Kasumi-1 (cell line): ENCODE results near the gene CCDC70.

Experiments used
- DNase-seq, 2 experiments: peaks; one replicate each; lab custom pipeline; 2025; lab: John Stamatoyannopoulos, UW

Gene CCDC70

DNA sequence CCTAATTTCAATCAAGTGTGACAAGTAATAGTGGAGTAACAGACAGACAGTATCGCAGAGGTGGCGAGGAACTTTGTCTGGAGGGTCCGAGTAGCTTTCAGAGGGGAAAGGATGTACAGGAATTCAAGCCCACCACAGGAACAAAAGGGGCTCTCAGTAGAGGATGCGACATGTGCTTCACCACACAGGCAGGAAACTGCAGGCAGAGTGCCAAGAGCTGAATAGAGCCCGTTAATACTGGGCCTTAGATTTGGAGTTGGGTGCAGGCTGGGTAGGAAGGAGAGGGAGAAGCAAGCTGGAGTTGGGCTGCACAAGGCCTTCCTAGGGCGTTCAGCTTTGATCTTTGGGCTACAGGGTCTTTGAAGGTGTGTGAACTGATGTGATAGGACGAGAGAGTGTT is 1.2 kb downstream of the CCDC70 start:
- no peak for DNase-seq

GRCh38 chr13:51865838-51866237 is 4.1 kb downstream of the CCDC70 start:
- no peak for DNase-seq

GRCh38 chr13:51867062-51867461 is 5.3 kb downstream of the CCDC70 start:
- no peak for DNase-seq

- no peak for DNase-seq
Measured at GRCh38 chr13:51869916-51870315, 8.1 kb downstream of the CCDC70 start.

DNA sequence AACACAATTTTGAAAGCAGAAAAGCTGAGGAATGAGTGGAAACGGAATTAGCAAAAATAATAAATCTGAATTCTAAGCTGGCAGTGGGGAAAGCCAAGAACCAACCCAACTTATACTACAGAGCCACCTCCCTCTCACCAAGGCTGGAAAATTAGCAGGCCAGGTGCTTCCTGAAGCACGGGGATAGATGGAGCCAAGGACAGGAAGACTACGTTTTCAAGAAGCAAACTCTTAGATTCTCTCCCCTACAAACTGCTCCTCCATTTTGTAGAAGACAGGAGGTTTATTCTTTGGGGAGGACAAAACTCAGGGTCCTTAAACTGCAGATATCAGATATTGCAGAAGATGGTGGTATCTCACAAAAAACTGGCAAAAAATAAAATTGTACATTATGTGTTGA is 8.8 kb downstream of the CCDC70 start:
- no peak for DNase-seq

- DNase-seq: no peak
Measured at GRCh38 chr13:51873117-51873798, 11.5 kb downstream of the CCDC70 start.

DNA sequence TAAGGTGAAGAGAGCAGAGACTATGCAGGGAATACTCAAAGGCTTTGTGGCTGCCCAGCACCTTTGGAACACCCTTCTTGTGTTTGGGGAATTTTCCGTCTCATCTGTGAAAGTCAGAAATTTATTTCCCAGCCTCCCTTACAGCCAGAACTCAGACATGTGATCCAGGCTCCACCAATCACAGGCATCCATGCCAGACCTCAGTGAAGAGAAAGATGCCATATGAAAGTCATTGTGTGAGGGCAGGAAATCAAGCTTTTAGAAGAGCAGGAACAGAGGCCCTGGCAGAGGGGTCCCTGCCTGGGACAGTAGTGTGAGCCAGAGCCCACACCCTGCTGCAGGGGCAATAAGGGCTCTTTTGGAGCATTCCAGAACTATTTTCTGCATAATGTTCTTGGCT is 12.1 kb downstream of the CCDC70 start:
- no peak for DNase-seq

DNA sequence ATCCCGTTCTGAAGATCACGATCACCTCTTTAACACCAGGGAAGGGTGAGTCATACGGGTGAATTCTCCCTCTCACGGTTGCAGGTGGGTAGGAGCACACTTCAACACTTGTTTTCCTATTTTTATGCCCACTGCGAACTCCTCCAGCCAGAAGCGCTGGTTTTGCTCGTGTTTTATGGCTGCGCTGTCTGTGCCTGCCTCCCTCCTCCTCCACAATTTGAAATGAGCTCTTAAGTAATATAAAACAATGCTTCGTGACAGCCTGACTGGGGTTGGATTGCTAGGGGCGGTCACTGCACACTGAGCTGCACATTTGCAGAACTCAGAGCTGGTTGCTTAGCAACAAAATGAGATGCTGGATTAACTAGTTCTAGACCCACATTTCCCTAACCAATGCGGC is 12.9 kb downstream of the CCDC70 start:
- no peak for DNase-seq

GRCh38 chr13:51879133-51879532 is 17.4 kb downstream of the CCDC70 start:
- no peak for DNase-seq

GRCh38 chr13:51881296-51881695 is 19.5 kb downstream of the CCDC70 start:
- peak; percentile 28 to 38 for DNase-seq

DNA sequence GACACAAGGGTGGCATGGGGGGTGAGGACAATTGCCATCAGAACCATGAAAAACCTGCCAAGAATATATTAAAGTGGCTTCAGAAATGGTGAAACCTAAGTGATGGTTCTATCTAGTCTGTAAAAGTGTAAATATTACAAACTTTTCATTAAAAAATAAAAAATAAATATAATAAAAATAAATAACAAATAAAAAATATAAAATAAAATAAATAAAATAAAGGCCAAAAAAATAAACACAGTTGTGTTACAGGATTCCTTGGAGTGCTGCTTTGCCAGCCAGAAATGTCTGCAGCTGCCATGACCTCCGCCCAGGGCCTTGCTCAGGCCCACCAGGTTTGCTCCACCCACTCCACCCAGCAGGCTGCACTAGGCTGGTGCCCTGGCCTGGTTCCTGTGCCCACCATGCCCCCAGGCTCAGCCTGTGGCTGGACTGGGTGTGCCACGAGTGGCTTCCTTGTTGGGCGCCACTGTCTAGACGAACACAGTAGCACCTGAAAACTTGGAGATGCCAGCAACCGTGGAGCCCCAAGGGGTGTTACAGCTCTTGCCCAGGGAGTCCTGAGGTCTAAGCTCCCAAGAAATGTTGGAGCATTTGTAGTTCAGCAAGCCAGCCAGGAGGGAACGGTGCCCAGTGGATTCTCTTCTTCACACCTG is 20.9 kb downstream of the CCDC70 start:
- DNase-seq: no peak

DNA sequence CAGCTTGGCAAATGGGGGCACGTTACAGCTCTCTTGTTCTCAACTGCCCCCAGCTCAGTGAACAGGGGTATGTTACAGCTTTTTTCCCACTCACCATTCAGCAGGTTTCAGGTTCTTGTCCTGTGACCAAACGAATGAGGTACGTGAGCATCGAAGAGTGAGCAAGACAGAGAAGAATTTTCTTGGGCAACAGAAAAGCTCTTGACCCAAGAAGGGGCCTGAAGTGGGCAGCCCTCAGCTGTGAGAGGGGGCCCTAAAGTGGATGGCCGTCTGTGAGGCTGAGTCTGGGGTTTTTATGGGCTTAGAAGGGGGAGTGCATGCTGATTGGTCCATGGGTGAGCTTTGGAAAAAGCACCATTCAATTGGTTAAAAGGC is 21.4 kb downstream of the CCDC70 start:
- no peak for DNase-seq

DNA sequence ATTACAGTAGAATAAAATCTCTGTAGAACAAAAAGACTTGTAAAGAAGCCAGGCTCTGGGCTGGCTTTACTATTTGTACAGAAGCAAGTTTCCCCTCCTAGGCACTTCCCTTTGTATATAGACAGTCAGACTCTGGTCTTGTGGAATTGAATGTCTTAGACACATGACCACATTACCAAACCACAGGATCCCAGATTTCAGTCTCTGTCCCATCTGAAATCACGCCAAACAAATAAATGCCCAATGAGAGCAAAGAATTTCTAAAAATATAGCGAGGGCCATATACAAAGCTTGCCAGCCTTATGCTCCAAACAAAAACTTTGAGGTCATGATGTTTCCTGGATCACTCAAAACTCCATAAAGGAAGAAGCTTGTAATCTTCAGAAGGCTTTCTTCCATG is 23.9 kb downstream of the CCDC70 start:
- no peak for DNase-seq

GRCh38 chr13:51887468-51887867 is 25.7 kb downstream of the CCDC70 start:
- DNase-seq: no peak

- no peak for DNase-seq
Measured at GRCh38 chr13:51892657-51893056, 30.9 kb downstream of the CCDC70 start.

DNA sequence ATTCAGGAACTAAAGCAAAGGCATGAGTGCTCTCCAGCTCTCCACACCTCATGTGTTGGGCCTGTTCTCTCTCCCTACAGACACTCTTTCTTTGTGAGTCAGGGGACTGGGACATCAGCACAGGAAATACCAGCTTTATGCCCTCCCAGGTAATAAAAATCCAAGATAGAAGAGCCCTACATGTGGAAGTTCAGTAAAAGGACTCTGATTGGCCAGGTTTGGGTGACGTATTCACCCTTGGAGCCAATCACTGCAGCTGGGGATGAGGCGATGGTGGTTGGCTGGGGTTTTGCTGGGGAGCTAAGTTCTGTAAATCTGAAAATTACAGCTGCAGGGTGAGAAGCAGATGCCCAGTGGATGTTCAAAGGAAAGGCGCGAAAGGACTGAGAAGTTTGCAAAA is 32.5 kb downstream of the CCDC70 start:
- DNase-seq: no peak

DNA sequence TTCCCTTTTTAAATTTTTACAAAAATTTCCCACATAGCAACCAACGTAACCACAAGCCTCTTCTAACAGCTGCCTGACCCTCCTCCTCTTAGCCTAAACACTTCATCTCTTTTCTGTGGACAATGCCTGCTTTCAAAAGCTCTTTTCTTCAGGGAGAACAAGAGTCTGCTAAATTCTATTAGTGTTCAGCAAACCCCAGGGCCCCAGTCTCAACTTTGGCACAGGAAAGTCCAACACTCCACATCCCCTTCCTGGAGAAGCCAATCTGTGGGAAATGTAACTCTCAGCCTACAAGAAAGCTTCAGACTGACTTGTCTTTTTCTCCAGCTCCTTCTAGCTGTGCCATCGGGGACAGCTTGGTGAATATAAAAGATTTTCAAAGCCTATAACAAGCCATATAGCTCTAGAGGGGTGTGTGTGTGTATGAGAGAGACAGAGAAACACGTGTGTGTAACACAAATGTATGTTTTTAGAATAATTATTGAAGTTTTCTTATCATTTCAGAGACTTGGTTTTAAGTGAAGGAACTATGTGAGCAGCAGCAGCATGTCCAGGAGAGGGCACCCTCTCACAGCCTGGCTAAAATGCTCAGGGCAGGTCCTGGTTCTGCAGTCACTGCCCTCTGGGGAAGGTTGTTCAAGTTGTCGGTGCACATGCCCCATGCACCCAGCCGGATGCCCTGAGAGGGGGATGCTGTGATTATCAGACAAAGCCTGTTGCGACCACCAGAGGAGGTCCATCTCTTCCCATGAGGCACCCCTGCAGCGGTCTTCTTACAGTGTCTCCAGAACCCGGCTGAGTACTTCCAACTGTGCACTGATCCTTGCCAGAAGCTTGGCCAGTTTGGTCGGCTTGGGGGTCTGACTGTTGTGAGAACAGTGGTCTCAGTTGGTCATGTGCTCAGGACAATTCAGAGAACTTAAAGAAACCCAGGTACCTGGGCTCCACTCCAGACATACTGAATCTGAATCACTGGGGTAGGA is 34.4 kb downstream of the CCDC70 start:
- DNase-seq: peak; percentile 69 to 70

GRCh38 chr13:51900471-51900870 is 38.7 kb downstream of the CCDC70 start:
- DNase-seq: no peak

GRCh38 chr13:51902776-51903175 is 41.0 kb downstream of the CCDC70 start:
- peak; percentile 91 for DNase-seq

- DNase-seq: no peak
Measured at GRCh38 chr13:51905787-51906186, 44.0 kb downstream of the CCDC70 start.

GRCh38 chr13:51906581-51906980 is 44.8 kb downstream of the CCDC70 start:
- peak in 1 of 2 experiments; percentile 8 for DNase-seq

DNA sequence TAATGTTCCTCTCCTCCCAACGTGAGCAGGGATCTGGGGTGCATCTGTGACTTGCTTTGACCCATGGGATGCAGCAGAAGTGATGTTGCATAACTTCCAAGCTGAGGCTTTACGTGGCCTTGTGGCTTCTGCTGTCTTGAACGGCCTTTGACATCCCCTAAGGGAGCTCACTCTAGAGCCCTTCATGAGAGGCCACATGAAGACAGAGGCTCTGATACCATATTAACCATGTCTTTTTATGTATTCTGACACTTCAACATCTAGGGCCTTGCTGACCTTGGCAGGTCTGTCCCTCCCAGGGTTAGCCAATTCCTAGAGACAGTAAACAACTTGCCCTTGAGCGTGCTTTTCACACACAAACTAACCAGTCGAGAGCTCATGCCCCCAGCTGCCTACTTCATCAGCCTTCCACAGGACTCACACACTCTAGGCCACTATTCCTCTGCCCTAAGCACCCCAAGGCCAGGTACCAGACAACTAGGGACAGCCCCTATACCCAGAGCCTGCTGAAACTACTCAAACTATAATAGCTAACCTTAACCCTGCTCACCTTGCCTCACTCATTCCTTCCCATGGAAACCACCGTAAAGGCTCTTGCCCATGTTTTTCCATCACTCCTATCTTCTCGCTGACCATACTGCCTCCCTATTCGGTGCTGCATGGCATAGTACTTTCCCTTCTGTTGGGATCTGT is 45.4 kb downstream of the CCDC70 start:
- peak in 1 of 2 experiments; percentile 43 for DNase-seq
